Tibial nerve (tissue), 4 donors: ENCODE measurements around the gene ST8SIA5.

Source experiments
- CTCF ChIP-seq, 5 experiments: fragments of 200-600 bp in 3 of 5; fragments of 450-650 bp in 2 of 5; sonication (generic) in 3 of 5; IDR thresholded peaks; one replicate each; pipeline ENCODE4 v1.5.1; 2016 to 2019; ENCODE audit warnings: antibody characterized with exemption in 5 of 5, mild to moderate bottlenecking in 3 of 5, moderate library complexity in 2 of 5
- EP300 ChIP-seq, 2 donors: sonication (generic); formaldehyde crosslinking; IDR thresholded peaks; one replicate each; pipeline ENCODE4 v1.6.1; 2017; ENCODE audit warnings: antibody characterized with exemption in 2 of 2, mild to moderate bottlenecking in 1 of 2

GRCh38 chr18:46761059-46761769 is 4.4 kb upstream of the ST8SIA5 start:
- TF ChIP-seq CTCF (IDR thresholded peaks at IDR 0.05), result no peak
- TF ChIP-seq EP300 (IDR thresholded peaks at IDR 0.05), result no peak
